ENCODE data around the gene RRP36. TPM values are rescaled to one million over a fixed set of nuclear protein-coding genes. Genes with fewer than 3 reads are reported as not detected.

Gene RRP36
- total and polyA plus RNA-seq, 9 of the 15 experiments (the other 6 are each of a cell fraction or from before 2014, with no cell fraction given), result 27.6 to 150 (median 114) TPM

GRCh38 chr6:42978839-42979522 lies 42.4 kb upstream of the RRP36 start, which contains the start of gene PEX6 (continued):
- peak; percentile 49; the same call in 1 of the 2 replicates for TF ChIP-seq MTA3 (IDR thresholded peaks at IDR 0.05; ENCODE audit: borderline replicate concordance)
- peak; percentile 70; the same call in 1 of the 2 replicates for TF ChIP-seq RREB1 (CRISPR knock-in tag; IDR thresholded peaks at IDR 0.05)
- 0 out of 2 replicates have a peak, but pooled peaks have one; percentile 58 for TF ChIP-seq SMAD4 (CRISPR knock-in tag; conservative IDR thresholded peaks at IDR 0.05)
- TF ChIP-seq E2F5 (CRISPR knock-in tag; IDR thresholded peaks at IDR 0.05), result 0 out of 2 replicates have a peak, but pooled peaks have one; percentile 0
- TF ChIP-seq RFX5 (IDR thresholded peaks at IDR 0.05; ENCODE audit: low read depth, low read length), result 0 out of 2 replicates have a peak, but pooled peaks have one; percentile 58
- TF ChIP-seq TCF7 (IDR thresholded peaks at IDR 0.05; ENCODE audit: borderline replicate concordance), result 0 out of 2 replicates have a peak, but pooled peaks have one; percentile 33
- TF ChIP-seq CREB5 (CRISPR knock-in tag; IDR thresholded peaks at IDR 0.05), result no peak
- no peak for TF ChIP-seq E2F3 (CRISPR knock-in tag; IDR thresholded peaks at IDR 0.05)
- no peak for TF ChIP-seq HNRNPK (IDR thresholded peaks at IDR 0.05; ENCODE audit: low read depth, low read length, poor library complexity, severe bottlenecking)
- 0 out of 2 replicates have a peak, but pooled peaks have one; percentile 67 for TF ChIP-seq MAX (CRISPR knock-in tag; IDR thresholded peaks at IDR 0.05)
- TF ChIP-seq GABPB1 (CRISPR knock-in tag; IDR thresholded peaks at IDR 0.05), result peak; percentile 84
- TF ChIP-seq ELF1 (tag; IDR thresholded peaks at IDR 0.05), result peak; percentile 93
- TF ChIP-seq POLR2A (conservative IDR thresholded peaks at IDR 0.05), result peak; percentile 97
- TF ChIP-seq MAZ (CRISPR knock-in tag; conservative IDR thresholded peaks at IDR 0.05 in 1 of 2, IDR thresholded peaks at IDR 0.05 in 1 of 2), result peak; percentile 29 to 55; a peak in 2 of 4 replicates
- no peak for TF ChIP-seq ZFPM2 (CRISPR knock-in tag; IDR thresholded peaks at IDR 0.05)
- TF ChIP-seq ZFP91 (CRISPR knock-in tag; IDR thresholded peaks at IDR 0.05), result 0 out of 2 replicates have a peak, but pooled peaks have one; percentile 43

All from K562 (cell line).